CD4-positive, CD25-positive, alpha-beta regulatory T cell (primary cell): ENCODE measurements around the gene UMAD1. TPM values are rescaled to one million over a fixed set of nuclear protein-coding genes. Genes with fewer than 3 reads are reported as not detected.

Source experiments
- ATAC-seq, 2 donors: fragments of 150-1000 bp; cut with Tn5 transposase; one replicate each; pipeline ENCODE4 v1.10.0; 2021; ENCODE audit warnings: low read depth in 2 of 2, moderate number of reproducible peaks in 2 of 2, moderate library complexity in 1 of 2
- DNase-seq, 3 donors: peaks; one replicate each; pipeline versions ENCODE4 v3.0.0 to v3.0.0-alpha.2; 2012 to 2022; ENCODE audit warnings: mixed read lengths in 1 of 3
- H3K27ac ChIP-seq: one replicate; pipeline ENCODE4 v1.7.0; 2013; ENCODE audit warnings: mild to moderate bottlenecking, low read length; ENCODE audit not compliant: insufficient read depth, poor library complexity, severe bottlenecking
- H3K27me3 ChIP-seq: one replicate; pipeline ENCODE4 v1.7.0; 2013; ENCODE audit warnings: low read length; ENCODE audit not compliant: control insufficient read depth, insufficient read depth
- H3K36me3 ChIP-seq: one replicate; pipeline ENCODE4 v1.7.0; 2013; ENCODE audit warnings: mild to moderate bottlenecking, low read length, moderate library complexity; ENCODE audit not compliant: control insufficient read depth, insufficient read depth
- H3K4me1 ChIP-seq: 2 replicates; pipeline ENCODE4 v1.7.0; 2013; ENCODE audit warnings: mild to moderate bottlenecking, low read length; ENCODE audit not compliant: insufficient read depth, control insufficient read depth, poor library complexity, severe bottlenecking
- H3K4me3 ChIP-seq: one replicate; pipeline ENCODE4 v1.7.0; 2013; ENCODE audit warnings: low read depth, mild to moderate bottlenecking, low read length, moderate library complexity
- H3K9me3 ChIP-seq, 2 experiments: 1 replicate in 1 of 2; 2 replicates in 1 of 2; pipeline ENCODE4 v1.7.0; 2013; ENCODE audit warnings: low read length in 2 of 2, mild to moderate bottlenecking in 1 of 2, moderate library complexity in 1 of 2; ENCODE audit not compliant: control insufficient read depth in 2 of 2
- H3K27ac Mint-ChIP-seq, 3 donors: one replicate each; pipeline ENCODE4 v1.8.0; 2020 to 2022; ENCODE audit warnings: mild to moderate bottlenecking in 3 of 3, mixed read lengths in 3 of 3, moderate library complexity in 2 of 3
- H3K27me3 Mint-ChIP-seq: one replicate; pipeline ENCODE4 v1.8.0; 2022; ENCODE audit warnings: mild to moderate bottlenecking, mixed read lengths
- H3K36me3 Mint-ChIP-seq: one replicate; pipeline ENCODE4 v1.8.0; 2020; ENCODE audit warnings: mixed read lengths
- H3K4me1 Mint-ChIP-seq, 4 donors: one replicate each; pipeline ENCODE4 v1.8.0; 2020 to 2022; ENCODE audit warnings: mixed read lengths in 4 of 4, mild to moderate bottlenecking in 1 of 4
- H3K4me3 Mint-ChIP-seq, 4 donors: one replicate each; pipeline ENCODE4 v1.8.0; 2020 to 2022; ENCODE audit warnings: mild to moderate bottlenecking in 4 of 4, mixed read lengths in 4 of 4, moderate library complexity in 3 of 4
- H3K9me3 Mint-ChIP-seq, 7 donors: one replicate each; pipeline ENCODE4 v1.8.0; 2020 to 2022; ENCODE audit warnings: mixed read lengths in 7 of 7, mild to moderate bottlenecking in 3 of 7, moderate library complexity in 2 of 7
- polyA plus RNA-seq, 4 donors: library from polyadenylated mRNA; unstranded; fragments of 300-500 nt; fragmentation: Illumina TruSeq; gene quantifications; one replicate each; pipeline ENCODE4 v1.2.3, GENCODE V29; 2021
- total RNA-seq: library from RNA; stranded (reverse); gene quantifications from one replicate; pipeline ENCODE4 v1.2.3, GENCODE V29; 2022

UMAD1 gene
- total and polyA plus RNA-seq, 5 donors from 2014 or later: 21.5 to 37.3 (median 31.9) TPM

DNA sequence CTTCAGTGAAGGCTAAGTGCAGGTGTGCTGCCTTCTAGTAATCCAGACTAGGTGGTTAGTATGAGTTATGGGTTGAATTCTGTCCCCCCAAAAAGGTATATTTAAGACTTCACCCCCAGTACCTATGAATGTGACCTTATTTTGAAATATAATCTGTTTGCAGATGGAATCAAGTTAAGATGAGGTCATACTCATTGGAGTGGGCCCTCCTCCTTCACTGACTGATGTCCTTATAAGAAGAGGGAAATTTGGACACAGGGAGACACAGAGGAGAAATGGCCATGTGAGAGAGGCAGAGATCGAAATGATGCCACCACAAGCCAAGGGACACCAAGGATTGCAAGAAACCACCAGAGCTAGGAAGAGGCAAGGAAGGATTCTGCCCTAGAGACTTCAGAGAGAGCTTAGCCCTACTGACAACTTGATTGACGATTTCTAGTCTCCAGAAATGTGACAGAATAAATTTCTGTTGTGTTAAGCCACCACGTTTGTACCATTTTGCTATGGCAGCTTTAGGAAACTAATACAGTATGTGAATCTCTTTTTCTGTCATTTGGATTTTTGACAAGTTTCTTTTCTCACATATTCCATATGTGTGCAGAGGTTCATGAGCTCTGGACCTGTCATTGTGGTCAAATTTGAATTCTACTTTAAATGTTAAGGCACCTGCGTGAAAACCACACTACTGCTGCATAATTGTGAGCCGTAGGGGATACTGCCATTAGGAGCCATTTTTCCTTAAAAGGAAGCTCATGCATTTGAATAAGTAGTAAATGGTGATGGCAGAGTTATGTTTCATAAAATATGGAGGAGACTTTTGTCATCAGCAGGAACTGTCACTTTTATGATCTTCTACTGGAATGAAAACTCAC, 80.4 kb downstream of the UMAD1 start:
- H3K9me3 Mint-ChIP-seq: peaks cover 0 to 2% (median 0%) of the 10 kb centered on the region in 7 donors
- H3K36me3 ChIP-seq: peaks cover 4% of the 10 kb centered on the region
- peaks cover 14 to 21% (median 17%) of the 10 kb centered on the region in 4 donors for H3K4me1 Mint-ChIP-seq
- DNase-seq (no peak), ATAC-seq (no peak)
- no peaks in the 10 kb centered on the region for H3K9me3 ChIP-seq
- H3K4me3 ChIP-seq: no peak overlapping the region
- H3K36me3 Mint-ChIP-seq: peaks cover 25% of the 10 kb centered on the region
- no peaks in the 10 kb centered on the region for H3K27me3 Mint-ChIP-seq
- no peaks in the 10 kb centered on the region for H3K27me3 ChIP-seq
- peaks cover 8% of the 10 kb centered on the region for H3K4me1 ChIP-seq
- H3K27ac ChIP-seq: no peak overlapping the region
- H3K27ac Mint-ChIP-seq: peak overlapping the region in 1 of 3 donors; percentile 85
- H3K4me3 Mint-ChIP-seq: no peak overlapping the region

DNA sequence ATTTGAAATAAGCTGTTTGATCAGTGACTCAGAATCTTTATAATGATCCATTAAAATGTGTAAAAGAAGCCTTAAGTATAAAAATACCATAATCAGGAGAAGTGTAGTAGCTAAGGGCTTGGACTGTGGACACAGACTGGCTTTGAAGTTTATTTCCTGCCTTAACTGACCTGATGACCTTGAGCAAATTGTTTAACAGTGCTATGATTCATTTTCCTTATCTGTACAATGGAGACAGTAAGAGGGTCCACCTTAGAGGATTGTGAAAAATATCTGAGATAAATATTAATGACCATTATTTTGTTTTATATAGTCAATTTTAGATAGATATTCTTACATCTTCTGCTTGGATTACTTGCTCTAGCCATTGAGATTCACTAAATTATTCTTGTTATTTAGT, 91.2 kb downstream of the UMAD1 start:
- no peak for DNase-seq
- Histone ChIP-seq H3K9me3 (no peaks in the 10 kb centered on the region), H3K4me1 (no peaks in the 10 kb centered on the region), H3K36me3 (no peaks in the 10 kb centered on the region), H3K27ac (no peak overlapping the region), H3K4me3 (no peak overlapping the region), H3K27me3 (no peaks in the 10 kb centered on the region)
- H3K36me3 Mint-ChIP-seq: no peaks in the 10 kb centered on the region
- no peak overlapping the region for H3K27ac Mint-ChIP-seq
- H3K4me1 Mint-ChIP-seq: peaks cover 5 to 18% (median 8%) of the 10 kb centered on the region in 4 donors
- H3K27me3 Mint-ChIP-seq: no peaks in the 10 kb centered on the region
- no peak for ATAC-seq
- H3K4me3 Mint-ChIP-seq: no peak overlapping the region
- no peaks in the 10 kb centered on the region for H3K9me3 Mint-ChIP-seq

DNA sequence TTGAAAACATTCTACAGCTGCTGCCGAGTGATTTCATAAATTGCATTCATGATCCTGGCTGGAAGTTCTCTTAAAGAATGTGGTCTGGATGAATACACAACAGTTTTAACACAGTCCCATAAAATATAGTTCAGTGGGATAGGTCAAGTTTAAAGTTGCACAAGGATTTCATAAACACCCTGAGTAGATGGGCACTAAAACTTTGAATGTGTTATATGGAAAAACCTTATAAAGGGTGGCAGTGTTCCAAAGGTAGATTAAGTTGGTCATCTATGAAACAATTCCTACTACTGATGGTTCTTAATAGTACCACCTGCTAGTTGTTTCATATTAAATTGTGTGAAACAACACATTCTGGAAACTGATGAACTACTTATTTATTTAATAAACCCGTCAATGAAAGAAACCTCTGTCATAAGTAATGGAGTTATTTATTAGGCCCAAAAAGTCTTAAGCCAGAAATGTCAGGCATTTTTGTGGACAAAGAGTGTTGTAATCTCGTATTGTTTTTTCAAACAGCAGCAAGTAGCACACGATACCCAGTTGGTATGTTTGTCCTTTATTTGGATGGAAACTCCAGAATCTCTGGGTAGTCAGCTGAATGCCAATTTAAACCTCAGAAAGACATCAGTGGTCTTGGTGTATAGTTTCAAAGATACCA, 92.2 kb downstream of the UMAD1 start:
- no peak for DNase-seq
- Mint-ChIP-seq H3K4me1 (peaks cover 5 to 20% (median 8%) of the 10 kb centered on the region in 4 donors), H3K9me3 (no peaks in the 10 kb centered on the region), H3K27me3 (no peaks in the 10 kb centered on the region), H3K27ac (no peak overlapping the region), H3K4me3 (no peak overlapping the region), H3K36me3 (peaks cover 4% of the 10 kb centered on the region)
- H3K9me3 ChIP-seq: no peaks in the 10 kb centered on the region
- H3K27me3 ChIP-seq: no peaks in the 10 kb centered on the region
- no peak for ATAC-seq
- H3K27ac ChIP-seq: no peak overlapping the region
- H3K4me1 ChIP-seq: no peaks in the 10 kb centered on the region
- no peaks in the 10 kb centered on the region for H3K36me3 ChIP-seq
- no peak overlapping the region for H3K4me3 ChIP-seq

DNA sequence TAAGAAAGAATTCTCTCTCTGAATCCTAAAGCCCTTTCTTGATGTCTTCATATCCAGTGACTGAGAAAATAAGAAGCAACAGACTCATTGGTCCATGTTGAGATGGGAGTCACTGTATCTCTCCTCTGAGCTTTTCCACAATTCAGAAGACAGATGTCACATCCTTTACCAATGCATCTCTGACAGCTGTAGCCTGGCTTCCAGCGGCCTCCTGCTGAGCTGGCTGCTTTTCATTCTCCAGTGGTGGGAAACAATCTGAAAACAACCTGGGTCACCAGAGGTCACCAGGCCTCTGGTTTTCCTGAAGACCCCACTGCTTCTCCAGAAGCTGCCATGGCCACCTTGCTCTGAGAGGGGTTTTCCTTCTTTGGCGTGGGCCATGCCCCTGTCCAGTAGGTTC, 96.1 kb downstream of the UMAD1 start:
- Histone ChIP-seq H3K9me3 (no peaks in the 10 kb centered on the region), H3K4me1 (no peaks in the 10 kb centered on the region), H3K27me3 (no peaks in the 10 kb centered on the region), H3K36me3 (no peaks in the 10 kb centered on the region), H3K27ac (no peak overlapping the region), H3K4me3 (no peak overlapping the region)
- no peaks in the 10 kb centered on the region for H3K9me3 Mint-ChIP-seq
- ATAC-seq (no peak), DNase-seq (no peak)
- H3K4me3 Mint-ChIP-seq: no peak overlapping the region
- peaks cover 4% of the 10 kb centered on the region for H3K36me3 Mint-ChIP-seq
- H3K4me1 Mint-ChIP-seq: peaks cover 13 to 27% (median 19%) of the 10 kb centered on the region in 4 donors
- H3K27me3 Mint-ChIP-seq: no peaks in the 10 kb centered on the region
- no peak overlapping the region for H3K27ac Mint-ChIP-seq

DNA sequence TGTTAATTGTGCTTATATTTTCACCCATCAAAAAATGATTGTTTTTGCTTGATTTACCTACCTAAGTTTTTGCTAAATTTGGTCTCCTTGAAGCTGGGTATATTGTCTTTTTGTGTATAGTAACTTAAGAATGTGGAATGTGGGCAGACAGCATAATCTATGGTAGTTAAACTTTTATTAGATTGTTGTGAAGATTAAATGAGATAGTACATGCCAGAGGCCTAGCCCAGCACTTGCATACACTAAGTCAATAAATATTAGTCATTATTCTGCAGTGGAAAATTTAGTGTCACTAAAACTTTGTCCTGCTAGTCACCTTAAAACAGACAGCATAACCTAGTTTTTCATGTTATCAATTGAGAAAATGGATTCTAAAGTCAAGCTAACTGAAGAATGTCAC, 97.1 kb downstream of the UMAD1 start:
- ATAC-seq: no peak
- no peaks in the 10 kb centered on the region for H3K36me3 ChIP-seq
- H3K27me3 Mint-ChIP-seq: no peaks in the 10 kb centered on the region
- peaks cover 13 to 24% (median 19%) of the 10 kb centered on the region in 4 donors for H3K4me1 Mint-ChIP-seq
- no peak overlapping the region for H3K4me3 Mint-ChIP-seq
- H3K27ac Mint-ChIP-seq: no peak overlapping the region
- H3K27me3 ChIP-seq: no peaks in the 10 kb centered on the region
- H3K9me3 ChIP-seq: no peaks in the 10 kb centered on the region
- peaks cover 4% of the 10 kb centered on the region for H3K36me3 Mint-ChIP-seq
- H3K4me3 ChIP-seq: no peak overlapping the region
- H3K9me3 Mint-ChIP-seq: no peaks in the 10 kb centered on the region
- no peak overlapping the region for H3K27ac ChIP-seq
- DNase-seq: no peak
- H3K4me1 ChIP-seq: no peaks in the 10 kb centered on the region

DNA sequence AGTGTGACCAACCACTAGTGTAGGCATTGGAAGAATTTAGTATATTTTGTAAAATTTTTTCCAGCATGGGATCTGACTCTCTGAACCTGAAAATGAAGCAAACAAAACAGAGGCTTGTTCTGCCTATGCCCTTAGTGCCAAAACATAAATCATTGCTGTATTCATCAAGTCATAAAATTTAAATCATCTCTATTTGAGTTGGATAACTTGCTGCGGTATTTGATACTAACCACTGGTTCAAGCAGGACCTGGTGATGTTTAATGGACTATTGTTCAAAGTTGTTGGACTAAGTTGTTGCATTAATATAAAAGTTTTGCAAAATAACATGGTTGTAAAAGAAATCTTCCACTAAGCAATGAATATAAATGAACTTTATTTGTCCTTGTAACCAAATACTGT, 97.6 kb downstream of the UMAD1 start:
- Mint-ChIP-seq H3K4me3 (no peak overlapping the region), H3K4me1 (peaks cover 13 to 28% (median 19%) of the 10 kb centered on the region in 4 donors), H3K27me3 (no peaks in the 10 kb centered on the region), H3K9me3 (no peaks in the 10 kb centered on the region), H3K36me3 (peaks cover 4% of the 10 kb centered on the region), H3K27ac (peak overlapping the region in 1 of 3 donors; percentile 28)
- Histone ChIP-seq H3K36me3 (no peaks in the 10 kb centered on the region), H3K4me1 (no peaks in the 10 kb centered on the region), H3K9me3 (no peaks in the 10 kb centered on the region), H3K27me3 (no peaks in the 10 kb centered on the region), H3K4me3 (no peak overlapping the region), H3K27ac (no peak overlapping the region)
- ATAC-seq (no peak), DNase-seq (no peak)

DNA sequence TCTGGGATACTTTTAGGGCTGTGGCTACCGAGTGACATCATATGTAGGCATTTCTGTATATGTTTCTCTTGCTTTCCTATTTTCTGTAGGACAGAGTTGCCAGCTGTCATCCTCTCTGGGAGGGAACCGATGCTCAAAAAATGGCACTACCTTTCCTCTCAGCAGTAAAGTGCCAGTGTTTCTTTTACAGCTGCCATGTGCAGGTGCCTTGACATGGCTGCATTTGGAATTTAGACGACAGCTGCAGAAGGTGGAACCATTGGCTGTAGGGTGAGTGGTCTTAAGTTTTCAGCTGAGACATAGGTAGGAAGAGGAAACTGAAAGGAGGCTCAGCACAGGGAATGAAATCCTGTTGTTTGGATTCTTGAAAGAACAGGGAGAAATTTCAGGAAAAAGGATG, 98.1 kb downstream of the UMAD1 start:
- H3K4me1 ChIP-seq: no peaks in the 10 kb centered on the region
- DNase-seq: no peak
- H3K27ac ChIP-seq: no peak overlapping the region
- H3K27me3 ChIP-seq: no peaks in the 10 kb centered on the region
- no peaks in the 10 kb centered on the region for H3K36me3 ChIP-seq
- no peak overlapping the region for H3K4me3 ChIP-seq
- Mint-ChIP-seq H3K4me3 (no peak overlapping the region), H3K27ac (peak overlapping the region in 2 of 3 donors; percentile 28 to 74), H3K4me1 (peaks cover 13 to 28% (median 19%) of the 10 kb centered on the region in 4 donors), H3K36me3 (peaks cover 4% of the 10 kb centered on the region), H3K27me3 (no peaks in the 10 kb centered on the region), H3K9me3 (no peaks in the 10 kb centered on the region)
- H3K9me3 ChIP-seq: no peaks in the 10 kb centered on the region
- no peak for ATAC-seq
